Astrocyte of the cerebellum (primary cell): ENCODE results near the gene RAB11FIP4.

Experiments used
- DNase-seq: peaks from one replicate; pipeline ENCODE4 v3.0.0-alpha.2; 2011; ENCODE audit warnings: low read depth
- H3K4me3 ChIP-seq: 2 replicates; pipeline ENCODE4 v1.5.1; 2011; ENCODE audit warnings: mild to moderate bottlenecking, low read depth, low read length, moderate library complexity
- in situ Hi-C: cut with HindIII; loops from 2 replicates; pipeline ENCODE4 v1.10.0; 2017; ENCODE audit warnings: low sequenced_read_pairs
- TF ChIP-seq, protein P1 (sequence below): IDR thresholded peaks from 2 replicates; pipeline ENCODE4 v1.5.1; 2012; ENCODE audit warnings: low read length, low read depth, moderate library complexity, mild to moderate bottlenecking; ENCODE audit errors: missing control alignments

The RAB11FIP4 gene

DNA sequence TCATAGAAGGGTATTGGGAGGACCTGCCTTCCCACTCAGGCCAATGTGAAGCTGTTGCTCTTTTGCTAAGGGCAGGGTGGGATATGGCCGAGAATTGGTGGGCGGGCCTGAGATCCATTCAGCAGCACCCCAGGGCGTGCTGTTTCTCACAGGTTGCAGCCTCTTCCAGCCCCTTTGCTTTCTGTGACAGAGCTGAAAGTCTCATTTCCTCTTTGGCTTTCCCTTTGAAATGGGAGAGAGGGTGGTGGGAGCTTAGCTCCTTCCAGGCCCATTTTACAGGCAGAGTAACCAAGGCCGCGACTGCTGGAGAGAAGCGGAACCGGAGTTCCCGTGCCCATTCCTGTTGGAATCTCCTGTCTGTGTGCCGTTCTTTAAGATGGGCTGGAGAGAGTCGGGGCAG is 183.0 kb downstream of the RAB11FIP4 start:
- no peak overlapping the region for H3K4me3 ChIP-seq
- in situ Hi-C loops = no loop called here
- TF ChIP-seq, protein P1, sequence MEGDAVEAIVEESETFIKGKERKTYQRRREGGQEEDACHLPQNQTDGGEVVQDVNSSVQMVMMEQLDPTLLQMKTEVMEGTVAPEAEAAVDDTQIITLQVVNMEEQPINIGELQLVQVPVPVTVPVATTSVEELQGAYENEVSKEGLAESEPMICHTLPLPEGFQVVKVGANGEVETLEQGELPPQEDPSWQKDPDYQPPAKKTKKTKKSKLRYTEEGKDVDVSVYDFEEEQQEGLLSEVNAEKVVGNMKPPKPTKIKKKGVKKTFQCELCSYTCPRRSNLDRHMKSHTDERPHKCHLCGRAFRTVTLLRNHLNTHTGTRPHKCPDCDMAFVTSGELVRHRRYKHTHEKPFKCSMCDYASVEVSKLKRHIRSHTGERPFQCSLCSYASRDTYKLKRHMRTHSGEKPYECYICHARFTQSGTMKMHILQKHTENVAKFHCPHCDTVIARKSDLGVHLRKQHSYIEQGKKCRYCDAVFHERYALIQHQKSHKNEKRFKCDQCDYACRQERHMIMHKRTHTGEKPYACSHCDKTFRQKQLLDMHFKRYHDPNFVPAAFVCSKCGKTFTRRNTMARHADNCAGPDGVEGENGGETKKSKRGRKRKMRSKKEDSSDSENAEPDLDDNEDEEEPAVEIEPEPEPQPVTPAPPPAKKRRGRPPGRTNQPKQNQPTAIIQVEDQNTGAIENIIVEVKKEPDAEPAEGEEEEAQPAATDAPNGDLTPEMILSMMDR = no peak
- DNase-seq = no peak

DNA sequence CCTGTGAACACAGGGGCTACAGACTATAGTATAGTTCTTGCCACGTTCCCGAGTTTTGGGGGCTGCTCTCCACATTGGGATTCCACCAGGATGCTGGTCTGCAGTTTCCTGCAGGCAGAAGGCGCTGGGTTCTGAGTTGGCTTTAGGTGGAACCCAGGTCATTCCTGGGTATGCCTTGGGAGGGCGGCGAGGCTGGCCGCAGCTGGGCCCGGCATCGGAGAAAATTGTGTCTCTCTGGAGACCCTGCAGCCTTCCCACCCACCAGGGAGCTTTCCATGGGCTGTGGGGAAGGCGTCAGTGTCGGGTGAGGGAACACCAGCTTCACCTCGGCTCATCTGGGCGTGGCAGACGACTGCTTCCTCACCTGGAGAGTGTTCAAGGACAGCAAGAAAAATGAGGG is 183.6 kb downstream of the RAB11FIP4 start:
- H3K4me3 ChIP-seq = no peak overlapping the region
- no peak for DNase-seq
- in situ Hi-C loops = no loop called here
- TF ChIP-seq, protein P1 = no peak

DNA sequence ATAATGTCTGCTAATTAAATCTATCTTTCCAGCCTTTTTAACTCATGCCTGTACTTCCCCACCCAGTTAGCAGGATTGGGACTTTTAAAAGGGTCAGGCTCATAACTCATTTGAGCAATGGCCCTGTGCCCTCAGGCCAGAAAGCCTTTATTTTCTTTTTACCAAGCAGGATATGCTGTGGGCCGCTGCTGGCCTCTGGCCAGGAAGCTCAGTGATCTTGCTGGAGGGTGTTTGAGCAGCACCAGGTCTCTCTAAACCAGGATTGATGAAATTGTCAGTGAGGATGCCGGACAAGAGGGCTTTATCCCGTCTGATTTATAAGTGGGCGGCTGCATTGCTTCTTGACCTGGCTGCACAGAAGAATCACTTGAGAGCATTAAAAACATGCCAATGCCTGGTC is 187.8 kb downstream of the RAB11FIP4 start:
- TF ChIP-seq, protein P1 = no peak
- no peak for DNase-seq
- in situ Hi-C loops = no loop called here

DNA sequence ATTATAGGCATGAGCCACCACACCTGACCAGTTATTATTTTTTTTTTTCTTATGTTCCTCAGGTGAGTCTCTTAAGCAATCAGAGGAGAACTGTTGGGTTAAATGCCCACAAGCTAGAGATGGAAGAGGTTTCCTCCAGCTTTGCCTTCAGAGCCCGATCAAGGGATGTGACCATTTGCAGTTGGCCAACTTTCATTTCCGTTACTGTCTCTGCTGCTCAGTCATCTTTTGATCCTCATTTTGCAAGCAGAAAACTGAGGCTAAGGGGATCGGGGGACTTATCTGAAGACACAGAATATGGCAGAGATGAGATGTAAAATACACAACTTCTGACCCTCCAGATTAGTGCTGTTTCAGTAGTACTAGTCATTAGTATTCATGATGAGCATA is 188.8 kb downstream of the RAB11FIP4 start:
- DNase-seq = no peak
- H3K4me3 ChIP-seq = no peak overlapping the region
- TF ChIP-seq, protein P1 = no peak
- in situ Hi-C loops = no loop called here

More for the DNA sequence above, 187.8 kb downstream of the RAB11FIP4 start:
- no peak overlapping the region for H3K4me3 ChIP-seq

DNA sequence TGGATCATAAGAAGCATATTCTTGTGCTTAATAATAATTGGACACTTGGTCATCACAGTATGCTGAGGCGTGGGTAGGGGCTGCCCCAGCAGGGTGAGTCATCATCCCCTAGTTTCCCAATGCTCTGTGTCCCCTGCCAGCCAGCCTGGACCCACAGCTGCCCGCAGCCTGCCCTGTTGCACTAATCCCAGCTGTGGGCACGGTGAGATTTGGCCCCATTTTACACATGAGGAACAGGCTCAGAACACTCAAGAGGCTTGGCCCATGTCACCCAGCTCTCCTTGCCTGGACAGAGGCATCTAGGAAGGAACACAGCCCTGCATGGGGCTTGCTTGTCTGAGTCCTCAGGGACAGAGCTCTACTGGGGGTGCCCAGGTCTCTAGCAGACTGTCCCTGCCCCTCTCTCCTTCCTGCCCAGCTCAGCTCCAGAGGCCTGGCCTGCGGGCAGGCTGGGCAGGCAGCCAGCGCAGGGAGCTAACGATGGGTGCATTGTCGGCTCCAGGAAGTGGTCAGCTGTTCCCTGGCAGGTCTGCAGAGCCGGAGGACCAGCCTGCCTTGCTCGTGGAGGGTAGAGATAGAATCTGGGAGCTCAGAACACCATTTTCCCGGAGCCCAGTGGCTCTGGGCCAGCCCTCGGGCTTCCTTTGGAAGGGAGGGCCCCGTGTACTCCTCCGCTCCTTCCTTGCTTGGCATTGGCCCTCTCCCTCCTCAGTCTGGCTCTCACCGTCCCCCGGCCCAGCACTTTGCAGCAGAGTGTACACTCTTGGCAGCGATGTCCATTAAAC is 189.4 kb downstream of the RAB11FIP4 start:
- TF ChIP-seq, protein P1 = no peak
- DNase-seq = peak; percentile 79
- no peak overlapping the region for H3K4me3 ChIP-seq
- in situ Hi-C loops = no loop called here

DNA sequence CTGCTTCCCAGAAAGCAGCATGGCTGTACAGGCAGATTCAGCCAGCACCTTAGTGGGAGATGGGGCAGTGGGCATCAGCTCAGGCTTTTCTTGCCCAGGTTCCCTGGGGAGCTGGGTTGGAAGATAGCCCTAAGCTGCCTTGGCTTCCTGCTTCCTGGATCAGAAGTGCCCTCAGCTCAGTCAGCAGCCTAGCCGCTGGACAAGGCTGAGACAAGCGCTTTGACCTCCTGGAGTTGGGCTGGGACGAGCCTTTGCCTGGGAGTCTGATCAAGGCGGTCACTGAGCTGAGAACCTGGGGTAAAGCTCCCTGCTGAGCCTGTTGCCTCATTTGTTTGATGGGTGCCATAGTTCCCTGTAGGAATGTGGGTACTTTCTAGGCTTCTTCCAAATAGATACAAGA is 190.0 kb downstream of the RAB11FIP4 start:
- in situ Hi-C loops = no loop called here
- no peak for DNase-seq
- H3K4me3 ChIP-seq = no peak overlapping the region
- TF ChIP-seq, protein P1 = no peak
